Kidney epithelial cell (primary cell): Measurements from ENCODE around the gene ENPP6. TPM values are rescaled to one million over a fixed set of nuclear protein-coding genes. Genes with fewer than 3 reads are reported as not detected.

Experiments
- DNase-seq: peaks from one replicate; pipeline ENCODE4 v3.0.0-alpha.2; 2010; ENCODE audit warnings: low read depth
- H3K27me3 ChIP-seq: 2 replicates; pipeline ENCODE4 v1.6.0; 2011; ENCODE audit warnings: low read length; ENCODE audit not compliant: control insufficient read depth, insufficient read depth
- H3K36me3 ChIP-seq: 2 replicates; pipeline ENCODE4 v1.5.1; 2011; ENCODE audit warnings: low read length; ENCODE audit not compliant: control insufficient read depth, insufficient read depth
- H3K4me3 ChIP-seq: 2 replicates; pipeline ENCODE4 v1.5.1; 2011; ENCODE audit warnings: low read depth, mild to moderate bottlenecking, control low read depth, low read length
- total RNA-seq: library from RNA; depleted of rRNA; stranded (reverse); fragments of >200 nt; gene quantifications from 2 replicates; pipeline ENCODE4 v1.2.3, GENCODE V29; 2015
- TF ChIP-seq, protein P1 (sequence below): IDR thresholded peaks from 2 replicates; pipeline ENCODE4 v1.5.1; 2011; ENCODE audit warnings: mild to moderate bottlenecking, moderate library complexity, low read length, control low read depth, inconsistent platforms; ENCODE audit not compliant: insufficient read depth, poor library complexity, severe bottlenecking

The ENPP6 gene
- total RNA-seq, 1 donor from 2014 or later, result 0.04 TPM

DNA sequence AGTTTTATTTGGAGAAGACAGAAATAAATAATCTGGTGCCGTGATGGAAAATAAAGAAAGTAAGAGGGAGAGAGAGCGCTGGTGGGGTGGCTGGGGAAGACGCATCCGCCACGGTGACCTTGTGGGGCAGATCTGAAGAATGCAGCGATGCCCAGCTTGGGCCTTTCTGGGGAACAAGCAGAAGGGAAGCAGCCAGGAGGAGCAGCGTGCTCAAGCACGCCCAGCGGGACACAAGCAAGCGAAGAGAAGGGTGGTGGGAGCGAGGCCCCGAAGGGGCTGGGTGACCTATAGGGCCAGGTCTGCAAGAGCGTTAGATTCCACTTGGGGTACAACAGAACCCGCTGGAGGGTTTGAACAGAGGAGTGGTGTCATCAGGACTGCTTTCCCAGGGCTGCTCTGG, 12.4 kb downstream of the ENPP6 start:
- DNase-seq, result no peak
- Histone ChIP-seq H3K36me3 (no peaks in the 10 kb centered on the region), H3K27me3 (no peaks in the 10 kb centered on the region), H3K4me3 (no peak overlapping the region)
- TF ChIP-seq, protein P1, sequence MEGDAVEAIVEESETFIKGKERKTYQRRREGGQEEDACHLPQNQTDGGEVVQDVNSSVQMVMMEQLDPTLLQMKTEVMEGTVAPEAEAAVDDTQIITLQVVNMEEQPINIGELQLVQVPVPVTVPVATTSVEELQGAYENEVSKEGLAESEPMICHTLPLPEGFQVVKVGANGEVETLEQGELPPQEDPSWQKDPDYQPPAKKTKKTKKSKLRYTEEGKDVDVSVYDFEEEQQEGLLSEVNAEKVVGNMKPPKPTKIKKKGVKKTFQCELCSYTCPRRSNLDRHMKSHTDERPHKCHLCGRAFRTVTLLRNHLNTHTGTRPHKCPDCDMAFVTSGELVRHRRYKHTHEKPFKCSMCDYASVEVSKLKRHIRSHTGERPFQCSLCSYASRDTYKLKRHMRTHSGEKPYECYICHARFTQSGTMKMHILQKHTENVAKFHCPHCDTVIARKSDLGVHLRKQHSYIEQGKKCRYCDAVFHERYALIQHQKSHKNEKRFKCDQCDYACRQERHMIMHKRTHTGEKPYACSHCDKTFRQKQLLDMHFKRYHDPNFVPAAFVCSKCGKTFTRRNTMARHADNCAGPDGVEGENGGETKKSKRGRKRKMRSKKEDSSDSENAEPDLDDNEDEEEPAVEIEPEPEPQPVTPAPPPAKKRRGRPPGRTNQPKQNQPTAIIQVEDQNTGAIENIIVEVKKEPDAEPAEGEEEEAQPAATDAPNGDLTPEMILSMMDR, result no peak

DNA sequence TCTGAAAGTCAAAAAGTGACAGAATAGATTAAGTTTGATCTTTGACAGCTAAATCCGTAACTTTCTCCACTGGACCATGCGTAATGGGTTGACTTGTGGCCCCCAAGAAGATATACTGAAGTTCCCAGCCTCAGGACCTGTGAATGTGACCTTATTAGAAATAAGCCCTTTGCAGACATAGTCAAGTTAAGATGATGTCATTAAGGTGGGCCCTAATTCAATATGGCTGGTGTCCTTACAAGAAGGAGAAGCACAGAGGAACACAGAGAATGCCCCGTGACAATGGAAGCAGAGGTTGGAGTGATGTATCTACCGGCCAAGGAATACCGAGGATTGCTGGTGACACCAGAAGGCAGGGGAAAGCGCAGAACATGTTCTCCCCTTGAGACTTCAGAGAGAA, 14.4 kb downstream of the ENPP6 start:
- Histone ChIP-seq H3K4me3 (no peak overlapping the region), H3K27me3 (no peaks in the 10 kb centered on the region), H3K36me3 (no peaks in the 10 kb centered on the region)
- no peak for DNase-seq
- TF ChIP-seq, protein P1, result no peak

DNA sequence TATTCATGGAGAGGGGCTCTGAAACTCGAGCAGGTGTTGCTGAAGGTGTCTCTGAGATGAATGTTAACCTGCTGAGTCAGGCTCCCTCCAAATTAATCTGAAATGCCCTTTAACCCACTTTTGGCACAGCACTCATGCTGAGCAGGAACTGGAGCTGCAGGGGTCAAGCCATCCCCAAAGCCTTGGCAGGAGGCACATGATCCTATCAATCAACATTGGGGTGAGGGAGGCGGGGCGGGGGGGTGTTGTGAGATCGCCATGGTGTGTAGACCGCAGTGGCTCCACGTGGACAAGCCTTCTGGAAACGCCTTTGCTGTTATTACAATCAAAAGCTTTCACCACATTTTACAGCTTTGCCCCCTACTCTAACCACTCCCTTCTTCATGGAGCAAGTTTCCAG, 16.5 kb downstream of the ENPP6 start:
- DNase-seq, result no peak
- H3K27me3 ChIP-seq, result no peaks in the 10 kb centered on the region
- H3K4me3 ChIP-seq, result no peak overlapping the region
- TF ChIP-seq, protein P1, result no peak
- H3K36me3 ChIP-seq, result no peaks in the 10 kb centered on the region

DNA sequence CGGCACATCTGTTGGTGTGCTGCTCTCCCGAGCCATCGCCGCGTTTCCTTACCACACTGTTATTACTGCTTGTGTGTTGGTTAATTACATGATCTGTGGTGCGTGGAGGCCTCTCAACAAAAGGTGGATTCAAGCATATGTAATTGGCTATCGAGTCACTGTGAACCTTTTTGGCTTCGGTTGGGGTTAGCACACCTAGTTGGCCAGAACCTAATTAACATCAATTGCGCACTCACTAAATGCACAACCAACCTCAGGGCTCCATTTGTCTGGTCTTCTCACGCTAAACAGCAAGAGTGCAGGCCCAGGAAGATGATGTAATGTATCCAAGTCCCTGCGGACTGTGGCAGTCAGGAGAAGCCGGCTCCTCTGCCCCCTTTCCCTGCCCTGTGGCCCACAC, 17.4 kb downstream of the ENPP6 start:
- no peak for DNase-seq
- H3K27me3 ChIP-seq, result no peaks in the 10 kb centered on the region
- no peak overlapping the region for H3K4me3 ChIP-seq
- H3K36me3 ChIP-seq, result no peaks in the 10 kb centered on the region
- TF ChIP-seq, protein P1, result no peak

DNA sequence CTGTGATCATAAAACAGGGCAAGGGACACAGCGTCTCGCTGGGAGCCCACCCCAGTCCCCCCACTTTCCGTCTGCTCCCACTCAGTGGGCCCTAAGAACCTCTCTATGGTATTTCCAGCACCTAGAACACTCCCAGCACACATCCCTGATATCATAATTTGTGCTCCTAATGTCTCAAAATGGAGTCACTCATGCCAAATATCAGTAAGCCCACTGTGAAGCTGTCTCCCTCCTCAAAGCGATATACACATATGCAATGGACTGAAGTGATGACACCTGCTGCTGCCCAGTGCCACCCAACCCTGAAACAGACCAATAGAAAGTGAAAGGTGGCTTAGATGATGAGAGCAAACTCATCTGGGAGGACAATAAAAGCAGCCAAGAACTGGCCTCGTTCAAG, 17.9 kb downstream of the ENPP6 start:
- TF ChIP-seq, protein P1, result no peak
- no peak for DNase-seq
- Histone ChIP-seq H3K4me3 (no peak overlapping the region), H3K36me3 (no peaks in the 10 kb centered on the region), H3K27me3 (no peaks in the 10 kb centered on the region)

DNA sequence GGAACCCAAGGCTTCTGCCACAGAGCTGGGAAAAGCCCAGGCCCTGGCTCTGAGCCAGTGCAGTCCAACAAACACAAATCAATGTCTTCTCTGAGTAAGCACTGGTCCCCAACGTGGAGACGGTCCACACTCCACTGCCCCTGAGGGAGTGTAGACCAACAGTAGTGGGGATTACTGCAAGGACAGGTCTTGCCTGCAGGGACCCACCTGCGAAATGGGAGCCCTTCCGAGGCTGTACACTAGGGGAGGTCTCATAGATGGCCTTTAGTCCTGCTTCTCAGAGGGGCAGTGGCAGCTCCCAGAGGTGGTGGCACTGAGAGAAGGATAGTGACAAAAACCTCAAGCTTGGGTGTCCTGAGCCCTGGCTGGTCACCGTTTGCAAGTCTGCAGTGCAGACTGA, 19.5 kb downstream of the ENPP6 start:
- Histone ChIP-seq H3K4me3 (no peak overlapping the region), H3K27me3 (no peaks in the 10 kb centered on the region), H3K36me3 (no peaks in the 10 kb centered on the region)
- no peak for DNase-seq
- TF ChIP-seq, protein P1, result no peak
